Liver (tissue), 9 donors: ENCODE measurements around the gene LYRM4. TPM values are rescaled to one million over a fixed set of nuclear protein-coding genes. Genes with fewer than 3 reads are reported as not detected.

Experiments
- DNase-seq: peaks from one replicate; pipeline ENCODE4 v3.0.0-alpha.2; 2017; ENCODE audit warnings: low spot score
- H3K27ac ChIP-seq, 2 donors: one replicate each; pipeline ENCODE4 v1.7.0; 2013; ENCODE audit warnings: inconsistent platforms in 2 of 2, low read length in 2 of 2, control low read depth in 1 of 2, low read depth in 1 of 2, mild to moderate bottlenecking in 1 of 2
- H3K27me3 ChIP-seq, 4 donors: one replicate each; pipeline versions ENCODE4 v1.6.1 to v1.7.0; 2013; ENCODE audit warnings: low read length in 3 of 4, inconsistent platforms in 1 of 4, mild to moderate bottlenecking in 1 of 4, moderate library complexity in 1 of 4; ENCODE audit not compliant: control insufficient read depth in 4 of 4, insufficient read depth in 4 of 4
- H3K36me3 ChIP-seq, 4 donors: one replicate each; pipeline versions ENCODE4 v1.6.1 to v1.7.0; 2013; ENCODE audit warnings: low read length in 3 of 4, mild to moderate bottlenecking in 3 of 4, low read depth in 1 of 4, moderate library complexity in 1 of 4; ENCODE audit not compliant: control insufficient read depth in 4 of 4, insufficient read depth in 3 of 4
- H3K4me1 ChIP-seq, 4 donors: one replicate each; pipeline versions ENCODE4 v1.6.1 to v1.7.0; 2013; ENCODE audit warnings: low read length in 3 of 4, mild to moderate bottlenecking in 3 of 4, moderate library complexity in 1 of 4; ENCODE audit not compliant: control insufficient read depth in 4 of 4, insufficient read depth in 4 of 4
- H3K4me3 ChIP-seq, 3 donors: one replicate each; pipeline versions ENCODE4 v1.6.1 to v1.7.0; 2013; ENCODE audit warnings: low read length in 3 of 3, control low read depth in 1 of 3, low read depth in 1 of 3, mild to moderate bottlenecking in 1 of 3
- H3K9ac ChIP-seq, 2 donors: one replicate each; pipeline ENCODE4 v1.7.0; 2013; ENCODE audit warnings: low read length in 2 of 2, mild to moderate bottlenecking in 2 of 2, moderate library complexity in 2 of 2, control low read depth in 1 of 2, low read depth in 1 of 2
- H3K9me3 ChIP-seq, 4 donors: one replicate each; pipeline versions ENCODE4 v1.6.1 to v1.7.0; 2013; ENCODE audit warnings: low read length in 3 of 4; ENCODE audit not compliant: control insufficient read depth in 4 of 4
- ATF3 ChIP-seq: IDR thresholded peaks from 2 replicates; pipeline ENCODE4 v1.6.1; 2016; ENCODE audit warnings: antibody characterized with exemption
- CTCF ChIP-seq: fragments of 150-350 bp; IDR thresholded peaks from 2 replicates; pipeline ENCODE4 v1.5.1; 2017; ENCODE audit warnings: improper control_type of control experiment, low read depth, low read length; ENCODE audit not compliant: missing input control
- EGR1 ChIP-seq, 2 donors: IDR thresholded peaks; 2 replicates each; pipeline ENCODE4 v1.6.1; 2016 to 2018; ENCODE audit warnings: antibody characterized with exemption in 2 of 2, low read depth in 2 of 2
- FOXA1 ChIP-seq: IDR thresholded peaks from 2 replicates; pipeline ENCODE4 v1.6.1; 2016; ENCODE audit warnings: antibody characterized with exemption
- FOXA2 ChIP-seq: IDR thresholded peaks from 2 replicates; pipeline ENCODE4 v1.6.1; 2016; ENCODE audit warnings: antibody characterized with exemption
- GABPA ChIP-seq, 2 donors: IDR thresholded peaks in 1 of 2; conservative IDR thresholded peaks in 1 of 2; 2 replicates each; pipeline ENCODE4 v1.6.1; 2016; ENCODE audit warnings: antibody characterized with exemption in 2 of 2, mild to moderate bottlenecking in 1 of 2, moderate library complexity in 1 of 2
- HNF4A ChIP-seq, 2 donors: conservative IDR thresholded peaks; 2 replicates each; pipeline ENCODE4 v1.6.1; 2016; ENCODE audit warnings: antibody characterized with exemption in 2 of 2, mild to moderate bottlenecking in 2 of 2
- HNF4G ChIP-seq: IDR thresholded peaks from 2 replicates; pipeline ENCODE4 v1.6.1; 2016; ENCODE audit warnings: antibody characterized with exemption
- JUND ChIP-seq, 2 donors: IDR thresholded peaks; 2 replicates each; pipeline ENCODE4 v1.6.1; 2016; ENCODE audit warnings: antibody characterized with exemption in 2 of 2
- MAX ChIP-seq: IDR thresholded peaks from 2 replicates; pipeline ENCODE4 v1.6.1; 2016; ENCODE audit warnings: antibody characterized with exemption
- NR2F2 ChIP-seq: IDR thresholded peaks from 2 replicates; pipeline ENCODE4 v1.6.1; 2016; ENCODE audit warnings: antibody characterized with exemption
- RAD21 ChIP-seq, 2 donors: IDR thresholded peaks; 2 replicates each; pipeline ENCODE4 v1.6.1; 2016; ENCODE audit warnings: antibody characterized with exemption in 2 of 2, mild to moderate bottlenecking in 2 of 2
- REST ChIP-seq: IDR thresholded peaks from 2 replicates; pipeline ENCODE4 v1.6.1; 2016; ENCODE audit warnings: antibody characterized with exemption, mild to moderate bottlenecking
- RXRA ChIP-seq, 2 donors: IDR thresholded peaks; 2 replicates each; pipeline ENCODE4 v1.6.1; 2017 to 2018; ENCODE audit warnings: antibody characterized with exemption in 2 of 2, mild to moderate bottlenecking in 1 of 2
- SP1 ChIP-seq: IDR thresholded peaks from 2 replicates; pipeline ENCODE4 v1.6.1; 2018; ENCODE audit warnings: antibody characterized with exemption, mild to moderate bottlenecking
- TAF1 ChIP-seq: conservative IDR thresholded peaks from 2 replicates; pipeline ENCODE4 v1.6.1; 2016; ENCODE audit warnings: antibody characterized with exemption, mild to moderate bottlenecking
- YY1 ChIP-seq: IDR thresholded peaks from 2 replicates; pipeline ENCODE4 v1.6.1; 2016; ENCODE audit warnings: antibody characterized with exemption, mild to moderate bottlenecking
- ZBTB33 ChIP-seq: IDR thresholded peaks from 2 replicates; pipeline ENCODE4 v1.6.1; 2016; ENCODE audit warnings: antibody characterized with exemption
- WGBS: extraction: QIAGEN DNeasy Blood & Tissue Kit; methylation state at CpG from one replicate; pipeline ENCODE4 v1.1.7; 2013; 5-methylcytosine and 5-hydroxymethylcytosine counted together
- polyA plus RNA-seq, 2 donors: library from polyadenylated mRNA; stranded (reverse) in 1 of 2; unstranded in 1 of 2; fragments of 200-250 nt in 1 of 2; fragments of >200 nt in 1 of 2; fragmentation: Nextera tagmentation in 1 of 2; extraction: Ambion mirVana in 1 of 2; gene quantifications; one replicate each; pipeline versions ENCODE4 v1.2.1 to v1.2.3, GENCODE V29; 2013 to 2015
- total RNA-seq, 2 donors: library from RNA; depleted of rRNA; stranded (reverse); fragments of >200 nt; gene quantifications; one replicate each; pipeline ENCODE4 v1.2.3, GENCODE V29; 2014
- donor health status: healthy.
- donor health status: healthy.
- donor health status: healthy.
- donor health status: healthy.
- donor health status: healthy.

The LYRM4 gene
- total and polyA plus RNA-seq, 4 donors: 4.4 to 13.1 (median 6.5) TPM

- Histone ChIP-seq H3K4me3 (no peak overlapping the region), H3K36me3 (no peaks in the 10 kb centered on the region), H3K4me1 (peaks cover 0 to 3% (median 0%) of the 10 kb centered on the region in 4 donors), H3K27ac (no peak overlapping the region), H3K27me3 (no peaks in the 10 kb centered on the region), H3K9ac (no peak overlapping the region), H3K9me3 (no peaks in the 10 kb centered on the region)
- TF ChIP-seq SP1 (no peak), RAD21 (IDR thresholded peaks at IDR 0.05) (no peak), HNF4A (conservative IDR thresholded peaks at IDR 0.05) (no peak), ATF3 (no peak), HNF4G (no peak), NR2F2 (no peak), FOXA2 (no peak), FOXA1 (no peak), TAF1 (no peak), GABPA (IDR thresholded peaks at IDR 0.05 in 1 of 2, conservative IDR thresholded peaks at IDR 0.05 in 1 of 2) (no peak), YY1 (no peak), CTCF (no peak), RXRA (IDR thresholded peaks at IDR 0.05) (no peak), MAX (no peak), EGR1 (IDR thresholded peaks at IDR 0.05; ENCODE audit: low read depth in 2 of 2) (no peak), JUND (IDR thresholded peaks at IDR 0.05) (no peak), REST (no peak), ZBTB33 (no peak)
- WGBS: 72% methylated on average over 6 of the region's 6 CpGs
- DNase-seq: no peak
Measured at GRCh38 chr6:5175635-5176034, 85.1 kb downstream of the LYRM4 start.
